Breast epithelium (tissue), 4 donors: ENCODE data around the gene PDGFD. TPM values are rescaled to one million over a fixed set of nuclear protein-coding genes. Genes with fewer than 3 reads are reported as not detected.

Source experiments
- DNase-seq, 2 donors: peaks; one replicate each; pipeline ENCODE4 v3.0.0-alpha.2; 2019; ENCODE audit warnings: low spot score in 2 of 2
- H3K27ac ChIP-seq, 2 donors: fragments of 200-600 bp; sonication (generic) in 1 of 2; one replicate each; pipeline ENCODE4 v1.5.1; 2016 to 2019; ENCODE audit warnings: mild to moderate bottlenecking in 1 of 2
- H3K27me3 ChIP-seq, 2 donors: fragments of 200-600 bp; sonication (generic) in 1 of 2; one replicate each; pipeline versions ENCODE4 v1.5.1 to v1.6.0; 2017 to 2019; ENCODE audit warnings: control low read depth in 1 of 2, mild to moderate bottlenecking in 1 of 2
- H3K36me3 ChIP-seq: fragments of 200-600 bp; one replicate; pipeline ENCODE4 v1.5.1; 2019
- H3K4me1 ChIP-seq, 2 donors: fragments of 200-600 bp; sonication (generic); one replicate each; pipeline ENCODE4 v1.5.1; 2016 to 2019; ENCODE audit warnings: control low read depth in 1 of 2
- H3K4me3 ChIP-seq, 3 donors: fragments of 200-600 bp; sonication (generic); 1 replicate in 2 of 3; 2 replicates in 1 of 3; pipeline ENCODE4 v1.5.1; 2016 to 2019; ENCODE audit warnings: mild to moderate bottlenecking in 3 of 3, moderate library complexity in 2 of 3
- H3K9me3 ChIP-seq, 2 donors: fragments of 200-600 bp; sonication (generic) in 1 of 2; one replicate each; pipeline ENCODE4 v1.5.1; 2016 to 2019; ENCODE audit warnings: control low read depth in 1 of 2
- CTCF ChIP-seq, 3 donors: fragments of 450-650 bp; IDR thresholded peaks; one replicate each; pipeline ENCODE4 v1.5.1; 2016 to 2017; ENCODE audit warnings: antibody characterized with exemption in 3 of 3, mild to moderate bottlenecking in 3 of 3, moderate library complexity in 3 of 3
- POLR2A ChIP-seq: fragments of 450-650 bp; IDR thresholded peaks from one replicate; pipeline ENCODE4 v1.6.1; 2016; ENCODE audit warnings: antibody characterized with exemption, mild to moderate bottlenecking, moderate library complexity
- POLR2AphosphoS5 ChIP-seq, 3 donors: sonication (generic); formaldehyde crosslinking; IDR thresholded peaks; one replicate each; pipeline ENCODE4 v1.6.1; 2017; ENCODE audit warnings: antibody characterized with exemption in 3 of 3
- intact Hi-C: fragments of 100-400 bp; cut with DNase I; formaldehyde crosslinking; loops from one replicate; pipeline ENCODE4 v1.15.1; 2023; ENCODE audit warnings: low total_unique reads
- total RNA-seq, 3 donors: library from RNA; depleted of rRNA; stranded (reverse); fragments of >200 nt; gene quantifications; one replicate each; pipeline ENCODE4 v1.1.0, GENCODE V29; 2016

PDGFD gene
- total RNA-seq, 3 donors from 2014 or later: 21.8 to 76.0 (median 53.1) TPM

GRCh38 chr11:103923451-103923931 is 240.5 kb downstream of the PDGFD start:
- TF ChIP-seq POLR2AphosphoS5 (IDR thresholded peaks at IDR 0.05): no peak
- no peak for TF ChIP-seq CTCF (IDR thresholded peaks at IDR 0.05)
- no peak for TF ChIP-seq POLR2A
- H3K9me3 ChIP-seq: no peaks in the 10 kb centered on the region
- DNase-seq: no peak
- no peaks in the 10 kb centered on the region for H3K4me1 ChIP-seq
- intact Hi-C loops: no loop called here
- H3K4me3 ChIP-seq: no peak overlapping the region
- H3K27me3 ChIP-seq: no peaks in the 10 kb centered on the region
- no peaks in the 10 kb centered on the region for H3K36me3 ChIP-seq
- peak overlapping the region in 1 of 2 donors; percentile 42 for H3K27ac ChIP-seq

- intact Hi-C loops: no loop called here
- no peak overlapping the region for H3K4me3 ChIP-seq
- DNase-seq: no peak
- no peak overlapping the region for H3K27ac ChIP-seq
- H3K27me3 ChIP-seq: no peaks in the 10 kb centered on the region
- TF ChIP-seq POLR2A (no peak), POLR2AphosphoS5 (IDR thresholded peaks at IDR 0.05) (no peak), CTCF (IDR thresholded peaks at IDR 0.05) (no peak)
- H3K9me3 ChIP-seq: no peaks in the 10 kb centered on the region
- no peaks in the 10 kb centered on the region for H3K4me1 ChIP-seq
- H3K36me3 ChIP-seq: no peaks in the 10 kb centered on the region
Observed at GRCh38 chr11:103920933-103921332, 243.0 kb downstream of the PDGFD start.

- intact Hi-C loops: no loop called here
- H3K4me1 ChIP-seq: no peaks in the 10 kb centered on the region
- H3K27ac ChIP-seq: no peak overlapping the region
- TF ChIP-seq POLR2A: no peak
- no peak for TF ChIP-seq CTCF (IDR thresholded peaks at IDR 0.05)
- TF ChIP-seq POLR2AphosphoS5 (IDR thresholded peaks at IDR 0.05): no peak
- H3K36me3 ChIP-seq: no peaks in the 10 kb centered on the region
- no peak for DNase-seq
- H3K27me3 ChIP-seq: no peaks in the 10 kb centered on the region
- no peak overlapping the region for H3K4me3 ChIP-seq
- H3K9me3 ChIP-seq: no peaks in the 10 kb centered on the region
Observed at GRCh38 chr11:103920449-103920848, 243.5 kb downstream of the PDGFD start.

GRCh38 chr11:103910721-103911120 is 253.2 kb downstream of the PDGFD start:
- DNase-seq: no peak
- intact Hi-C loops: no loop called here
- H3K27ac ChIP-seq: no peak overlapping the region
- no peaks in the 10 kb centered on the region for H3K4me1 ChIP-seq
- no peak overlapping the region for H3K4me3 ChIP-seq
- H3K36me3 ChIP-seq: no peaks in the 10 kb centered on the region
- no peaks in the 10 kb centered on the region for H3K27me3 ChIP-seq
- H3K9me3 ChIP-seq: peaks cover 5 to 10% of the 10 kb centered on the region in 2 donors
- TF ChIP-seq POLR2AphosphoS5 (IDR thresholded peaks at IDR 0.05) (no peak), POLR2A (no peak), CTCF (IDR thresholded peaks at IDR 0.05) (no peak)

GRCh38 chr11:103907548-103908455 is 256.1 kb downstream of the PDGFD start:
- Histone ChIP-seq H3K4me3 (no peak overlapping the region), H3K36me3 (no peaks in the 10 kb centered on the region), H3K9me3 (peaks cover 0 to 3% of the 10 kb centered on the region in 2 donors), H3K27ac (peak overlapping the region in 1 of 2 donors; percentile 6), H3K27me3 (no peaks in the 10 kb centered on the region), H3K4me1 (no peaks in the 10 kb centered on the region)
- intact Hi-C loops: no loop called here
- TF ChIP-seq POLR2A (no peak), CTCF (IDR thresholded peaks at IDR 0.05) (no peak)
- DNase-seq: no peak
